Endothelial cell of umbilical vein (primary cell): ENCODE data around the gene DUSP14. TPM values are rescaled to one million over a fixed set of nuclear protein-coding genes. Genes with fewer than 3 reads are reported as not detected.

Source experiments
- BruUV-seq: library from RNA; stranded (reverse); fragments of 400-500 nt; replicated peaks from 2 replicates; lab custom pipeline; 2021; lab: Mats Ljungman, UMichigan
- CTCF ChIA-PET: fragments of 300-600, 350-600 bp; sonication (Branson Sonifier 250); formaldehyde crosslinking; loops from one replicate; lab custom pipeline; 2021; ENCODE audit warnings: antibody characterized with exemption, inconsistent platforms; lab: Charles Lee
- POLR2A ChIA-PET: fragments of 300-600, 350-600 bp; sonication (Branson Sonifier 250); formaldehyde crosslinking; loops from one replicate; lab custom pipeline; 2021; ENCODE audit warnings: antibody characterized with exemption, inconsistent platforms; lab: Charles Lee
- DNase-seq: peaks from one replicate; pipeline ENCODE4 v3.0.0-alpha.2; 2011; ENCODE audit warnings: low read depth, low spot score
- FAIRE-seq: peaks from 2 replicates; lab custom pipeline; 2011; peaks lifted over from hg19 to GRCh38; lab: Jason Lieb, UNC
- H2AFZ ChIP-seq: 2 replicates; pipeline ENCODE4 v1.6.0; 2012; ENCODE audit warnings: low read depth, low read length, control low read depth, inconsistent platforms
- H3K27ac ChIP-seq: 2 replicates; pipeline ENCODE4 v1.5.1; 2011; ENCODE audit warnings: low read depth, mild to moderate bottlenecking, control low read depth, low read length, moderate library complexity; ENCODE audit not compliant: insufficient read depth
- H3K27me3 ChIP-seq, 2 experiments: 2 replicates each; pipeline versions ENCODE4 v1.6.0 to v1.6.1; 2011; ENCODE audit warnings: low read length in 2 of 2, mixed read lengths in 1 of 2; ENCODE audit not compliant: control insufficient read depth in 2 of 2, insufficient read depth in 2 of 2
- H3K36me3 ChIP-seq, 2 experiments: 2 replicates in 1 of 2; 3 replicates in 1 of 2; pipeline ENCODE4 v1.5.1; 2011; ENCODE audit warnings: low read length in 2 of 2, mild to moderate bottlenecking in 1 of 2, moderate library complexity in 1 of 2; ENCODE audit not compliant: control insufficient read depth in 2 of 2, insufficient read depth in 2 of 2; ENCODE audit errors: extremely low read depth in 1 of 2
- H3K4me1 ChIP-seq: 3 replicates; pipeline ENCODE4 v1.5.1; 2011; ENCODE audit warnings: mild to moderate bottlenecking, low read length; ENCODE audit not compliant: control insufficient read depth, insufficient read depth; ENCODE audit errors: extremely low read depth
- H3K4me2 ChIP-seq: 2 replicates; pipeline ENCODE4 v1.6.1; 2011; ENCODE audit warnings: low read length, control low read depth, mixed read lengths; ENCODE audit not compliant: insufficient read depth
- H3K4me3 ChIP-seq, 3 experiments: fragments of 200-600 bp in 1 of 3; sonication (generic), shearing (Covaris generic) in 1 of 3; replicated peaks in 1 of 3; 2 replicates each; pipeline ENCODE4 v1.5.1; 2011 to 2016; ENCODE audit warnings: control low read depth in 3 of 3, low read length in 3 of 3, mild to moderate bottlenecking in 2 of 3, inconsistent platforms in 1 of 3, low read depth in 1 of 3, moderate library complexity in 1 of 3; ENCODE audit not compliant: insufficient read depth in 1 of 3
- H3K79me2 ChIP-seq: 2 replicates; pipeline ENCODE4 v1.6.0; 2012; ENCODE audit warnings: low read length, inconsistent platforms; ENCODE audit not compliant: control insufficient read depth, insufficient read depth
- H3K9ac ChIP-seq: replicated peaks from 2 replicates; pipeline ENCODE3; 2011; ENCODE audit warnings: low read length, control low read depth; ENCODE audit not compliant: insufficient read depth; ENCODE audit errors: extremely low read depth
- H3K9me1 ChIP-seq: replicated peaks from 3 replicates; pipeline ENCODE4 v1.6.0; 2011; ENCODE audit warnings: mild to moderate bottlenecking, low read length; ENCODE audit not compliant: control insufficient read depth, insufficient read depth; ENCODE audit errors: extremely low read depth
- H3K9me3 ChIP-seq: replicated peaks from 2 replicates; pipeline ENCODE4 v1.5.1; 2012; ENCODE audit warnings: low read length, inconsistent platforms; ENCODE audit not compliant: control insufficient read depth, insufficient read depth
- H4K20me1 ChIP-seq: replicated peaks from 2 replicates; pipeline ENCODE3; 2011; ENCODE audit warnings: mild to moderate bottlenecking, low read length; ENCODE audit not compliant: control insufficient read depth, insufficient read depth; ENCODE audit errors: extremely low read depth
- EZH2 ChIP-seq: IDR thresholded peaks from 2 replicates; pipeline ENCODE4 v1.6.1; 2012; ENCODE audit warnings: borderline replicate concordance, low read depth, mild to moderate bottlenecking, moderate library complexity, low read length, inconsistent platforms; ENCODE audit not compliant: severe bottlenecking
- FOS ChIP-seq: IDR thresholded peaks from 2 replicates; pipeline ENCODE4 v1.6.1; 2011; ENCODE audit warnings: mild to moderate bottlenecking, low read length, moderate library complexity, borderline replicate concordance; ENCODE audit not compliant: insufficient read depth
- GATA2 ChIP-seq: IDR thresholded peaks from 2 replicates; pipeline ENCODE4 v1.7.0; 2011; ENCODE audit warnings: low read depth, mild to moderate bottlenecking, moderate library complexity, mixed read lengths, low read length; ENCODE audit not compliant: insufficient read length, insufficient read depth
- JUN ChIP-seq: IDR thresholded peaks from 2 replicates; pipeline ENCODE4 v1.6.1; 2011; ENCODE audit warnings: borderline replicate concordance, low read depth; ENCODE audit not compliant: insufficient read length, insufficient read depth
- MAX ChIP-seq: IDR thresholded peaks from 2 replicates; pipeline ENCODE4 v1.6.1; 2011; ENCODE audit not compliant: insufficient read depth, insufficient read length
- MYC ChIP-seq: IDR thresholded peaks from one replicate; pipeline ENCODE4 v1.6.1; 2011; ENCODE audit warnings: mild to moderate bottlenecking, low read depth, low read length
- POLR2A ChIP-seq: IDR thresholded peaks from 2 replicates; pipeline ENCODE4 v1.6.1; 2012; ENCODE audit warnings: low read depth, mild to moderate bottlenecking, control low read depth, low read length
- POLR2AphosphoS5 ChIP-seq: IDR thresholded peaks from 2 replicates; pipeline ENCODE4 v1.6.1; 2012; ENCODE audit warnings: low read depth, mild to moderate bottlenecking, control low read depth, low read length, moderate library complexity; ENCODE audit not compliant: insufficient read depth
- dilution Hi-C: fragments of 300-500 bp; cut with MboI; formaldehyde crosslinking; loops from one replicate; pipeline ENCODE4 v1.15.0; 2019; ENCODE audit warnings: low sequenced_read_pairs; ENCODE audit not compliant: extremely low pct_ligation_motif_present
- intact Hi-C: fragments of 100-400 bp; cut with micrococcal nuclease; formaldehyde crosslinking; loops from one replicate; pipeline ENCODE4 v1.10.0; 2022
- polyA plus RNA-seq, 4 experiments: library from polyadenylated mRNA; depleted of rRNA in 3 of 4; stranded (reverse) in 3 of 4; unstranded in 1 of 4; fragments of >200 nt; gene quantifications; 2 replicates each; pipeline versions ENCODE4 v1.2.1 to v1.2.3, GENCODE V29; 2011 to 2012; ENCODE audit warnings: missing spikeins in 1 of 4
- total RNA-seq: library from RNA; stranded (reverse); gene quantifications from 2 replicates; pipeline ENCODE4 v1.2.3, GENCODE V29; 2021
- TF ChIP-seq, protein P1 (sequence below), 2 donors: IDR thresholded peaks; 1 replicate in 1 of 2; 2 replicates in 1 of 2; pipeline ENCODE4 v1.5.1; 2011; ENCODE audit warnings: low read length in 2 of 2, mild to moderate bottlenecking in 2 of 2, moderate library complexity in 2 of 2, control low read depth in 1 of 2, inconsistent platforms in 1 of 2, low read depth in 1 of 2; ENCODE audit not compliant: insufficient read depth in 1 of 2; ENCODE audit errors: extremely low read depth in 1 of 2

DUSP14 gene
- total and polyA plus RNA-seq, 2 donors (not counting 3 experiments of a cell fraction or from before 2014, with no cell fraction given) = 36.4 to 62.5 TPM

DNA sequence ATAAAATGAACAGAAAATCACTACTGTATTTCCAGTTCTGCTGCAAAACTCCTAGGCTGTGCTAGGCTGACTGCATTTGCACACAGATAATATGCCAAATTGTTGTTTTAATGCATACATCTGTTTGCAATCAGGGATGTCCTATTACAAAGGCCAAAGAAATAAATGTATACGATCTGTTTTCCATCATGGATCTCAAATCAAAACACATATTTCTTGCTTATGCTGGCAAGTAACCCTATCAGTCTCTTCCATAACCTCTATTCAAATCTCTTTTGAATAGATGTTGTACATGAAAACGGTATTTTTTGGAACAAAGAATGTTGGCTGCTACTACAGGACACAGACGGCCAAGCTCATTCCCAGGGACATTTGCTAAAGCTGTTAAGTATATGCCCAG, 56.6 kb downstream of the DUSP14 start:
- ChIA-PET POLR2A (interaction anchor here (0.6 kb wide), 1 partner anchor 17 kb away, joined by 4 read pairs; no protein-coding TSS in a partner anchor), CTCF (no interaction called here)
- Histone ChIP-seq H3K27ac (no peak overlapping the region), H3K4me1 (peaks cover 7% of the 10 kb centered on the region), H3K9me1 (no peaks in the 10 kb centered on the region), H2AFZ (no peak overlapping the region), H3K4me2 (no peak overlapping the region), H3K27me3 (no peaks in the 10 kb centered on the region), H3K4me3 (no peak overlapping the region), H3K36me3 (peaks cover 0 to 10% of the 10 kb centered on the region in 2 experiments), H3K9ac (no peak overlapping the region), H3K79me2 (peaks cover 10% of the 10 kb centered on the region), H3K9me3 (no peaks in the 10 kb centered on the region), H4K20me1 (no peaks in the 10 kb centered on the region)
- no peak for TF ChIP-seq JUN
- no peak for TF ChIP-seq MAX
- no peak for TF ChIP-seq MYC
- TF ChIP-seq EZH2 = no peak
- TF ChIP-seq, protein P1, sequence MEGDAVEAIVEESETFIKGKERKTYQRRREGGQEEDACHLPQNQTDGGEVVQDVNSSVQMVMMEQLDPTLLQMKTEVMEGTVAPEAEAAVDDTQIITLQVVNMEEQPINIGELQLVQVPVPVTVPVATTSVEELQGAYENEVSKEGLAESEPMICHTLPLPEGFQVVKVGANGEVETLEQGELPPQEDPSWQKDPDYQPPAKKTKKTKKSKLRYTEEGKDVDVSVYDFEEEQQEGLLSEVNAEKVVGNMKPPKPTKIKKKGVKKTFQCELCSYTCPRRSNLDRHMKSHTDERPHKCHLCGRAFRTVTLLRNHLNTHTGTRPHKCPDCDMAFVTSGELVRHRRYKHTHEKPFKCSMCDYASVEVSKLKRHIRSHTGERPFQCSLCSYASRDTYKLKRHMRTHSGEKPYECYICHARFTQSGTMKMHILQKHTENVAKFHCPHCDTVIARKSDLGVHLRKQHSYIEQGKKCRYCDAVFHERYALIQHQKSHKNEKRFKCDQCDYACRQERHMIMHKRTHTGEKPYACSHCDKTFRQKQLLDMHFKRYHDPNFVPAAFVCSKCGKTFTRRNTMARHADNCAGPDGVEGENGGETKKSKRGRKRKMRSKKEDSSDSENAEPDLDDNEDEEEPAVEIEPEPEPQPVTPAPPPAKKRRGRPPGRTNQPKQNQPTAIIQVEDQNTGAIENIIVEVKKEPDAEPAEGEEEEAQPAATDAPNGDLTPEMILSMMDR (IDR thresholded peaks at IDR 0.05; ENCODE audit: extremely low read depth in 1 of 2, insufficient read depth in 1 of 2, low read depth in 1 of 2, low read length in 2 of 2) = no peak
- TF ChIP-seq POLR2AphosphoS5 = no peak
- no peak for TF ChIP-seq FOS
- TF ChIP-seq POLR2A = no peak
- no peak for TF ChIP-seq GATA2
- FAIRE-seq = no peak
- no peak for DNase-seq
- dilution Hi-C loops = no loop called here
- BruUV-seq = no TSS peak
- intact Hi-C loops = no loop called here
